Gastroesophageal sphincter (tissue), 4 donors: ENCODE measurements around the gene DRAP1. TPM values are rescaled to one million over a fixed set of nuclear protein-coding genes. Genes with fewer than 3 reads are reported as not detected.

Source experiments
- ATAC-seq: fragments of 150-250 bp; one replicate; pipeline ENCODE4 v1.9.1; 2016; ENCODE audit warnings: mild to moderate bottlenecking, moderate library complexity
- H3K27ac ChIP-seq, 4 donors: fragments of 200-600 bp; sonication (generic) in 3 of 4; 1 replicate in 3 of 4; 2 replicates in 1 of 4; pipeline ENCODE4 v1.5.1; 2016 to 2019
- H3K27me3 ChIP-seq: fragments of 200-600 bp; sonication (generic); one replicate; pipeline ENCODE4 v1.5.1; 2019
- H3K36me3 ChIP-seq, 2 donors: fragments of 200-600 bp; sonication (generic); one replicate each; pipeline ENCODE4 v1.5.1; 2019; ENCODE audit warnings: control low read depth in 1 of 2
- H3K4me1 ChIP-seq, 3 donors: fragments of 200-600 bp; sonication (generic); 1 replicate in 2 of 3; 2 replicates in 1 of 3; pipeline ENCODE4 v1.5.1; 2016 to 2019; ENCODE audit warnings: control low read depth in 2 of 3
- H3K4me3 ChIP-seq, 2 donors: fragments of 200-600 bp; sonication (generic); one replicate each; pipeline ENCODE4 v1.5.1; 2019; ENCODE audit warnings: mild to moderate bottlenecking in 1 of 2, moderate library complexity in 1 of 2
- H3K9me3 ChIP-seq, 3 donors: fragments of 200-600 bp; sonication (generic); one replicate each; pipeline ENCODE4 v1.5.1; 2017 to 2019; ENCODE audit warnings: control low read depth in 2 of 3
- EP300 ChIP-seq: sonication (generic); formaldehyde crosslinking; IDR thresholded peaks from one replicate; pipeline ENCODE4 v1.6.1; 2017; ENCODE audit warnings: antibody characterized with exemption, mild to moderate bottlenecking
- POLR2A ChIP-seq, 2 donors: fragments of 450-650 bp; IDR thresholded peaks; one replicate each; pipeline ENCODE4 v1.6.1; 2017; ENCODE audit warnings: antibody characterized with exemption in 2 of 2, mild to moderate bottlenecking in 2 of 2, moderate library complexity in 1 of 2
- POLR2AphosphoS5 ChIP-seq: sonication (generic); formaldehyde crosslinking; IDR thresholded peaks from one replicate; pipeline ENCODE4 v1.6.1; 2017; ENCODE audit warnings: antibody characterized with exemption
- WGBS, 2 donors: methylation state at CpG; one replicate each; pipeline ENCODE4 v1.1.5; 2018; ENCODE audit warnings: low coverage in 1 of 2; 5-methylcytosine and 5-hydroxymethylcytosine counted together
- total RNA-seq, 4 donors: library from RNA; depleted of rRNA; stranded (reverse); fragments of >200 nt; gene quantifications; one replicate each; pipeline ENCODE4 v1.1.0, GENCODE V29; 2016
- TF ChIP-seq, protein P1 (sequence below), 4 experiments: fragments of 200-600 bp in 2 of 4; fragments of 450-650 bp in 2 of 4; sonication (generic) in 1 of 4; IDR thresholded peaks; one replicate each; pipeline ENCODE4 v1.5.1; 2017 to 2019; ENCODE audit warnings: antibody characterized with exemption in 4 of 4, mild to moderate bottlenecking in 2 of 4, moderate library complexity in 2 of 4

DRAP1 gene
- total RNA-seq, 4 donors from 2014 or later: 80.2 to 118 (median 98.8) TPM

GRCh38 chr11:65880027-65880426 is 39.2 kb upstream of the DRAP1 start:
- Histone ChIP-seq H3K9me3 (no peaks in the 10 kb centered on the region), H3K36me3 (peaks cover 0 to 29% of the 10 kb centered on the region in 2 donors), H3K27ac (no peak overlapping the region), H3K4me1 (peaks cover 0 to 10% (median 7%) of the 10 kb centered on the region in 3 donors), H3K27me3 (no peaks in the 10 kb centered on the region), H3K4me3 (no peak overlapping the region)
- ATAC-seq: no peak
- TF ChIP-seq POLR2A (IDR thresholded peaks at IDR 0.05) (no peak), EP300 (no peak), POLR2AphosphoS5 (no peak)
- TF ChIP-seq, protein P1, sequence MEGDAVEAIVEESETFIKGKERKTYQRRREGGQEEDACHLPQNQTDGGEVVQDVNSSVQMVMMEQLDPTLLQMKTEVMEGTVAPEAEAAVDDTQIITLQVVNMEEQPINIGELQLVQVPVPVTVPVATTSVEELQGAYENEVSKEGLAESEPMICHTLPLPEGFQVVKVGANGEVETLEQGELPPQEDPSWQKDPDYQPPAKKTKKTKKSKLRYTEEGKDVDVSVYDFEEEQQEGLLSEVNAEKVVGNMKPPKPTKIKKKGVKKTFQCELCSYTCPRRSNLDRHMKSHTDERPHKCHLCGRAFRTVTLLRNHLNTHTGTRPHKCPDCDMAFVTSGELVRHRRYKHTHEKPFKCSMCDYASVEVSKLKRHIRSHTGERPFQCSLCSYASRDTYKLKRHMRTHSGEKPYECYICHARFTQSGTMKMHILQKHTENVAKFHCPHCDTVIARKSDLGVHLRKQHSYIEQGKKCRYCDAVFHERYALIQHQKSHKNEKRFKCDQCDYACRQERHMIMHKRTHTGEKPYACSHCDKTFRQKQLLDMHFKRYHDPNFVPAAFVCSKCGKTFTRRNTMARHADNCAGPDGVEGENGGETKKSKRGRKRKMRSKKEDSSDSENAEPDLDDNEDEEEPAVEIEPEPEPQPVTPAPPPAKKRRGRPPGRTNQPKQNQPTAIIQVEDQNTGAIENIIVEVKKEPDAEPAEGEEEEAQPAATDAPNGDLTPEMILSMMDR (IDR thresholded peaks at IDR 0.05): no peak
- WGBS, 2 donors: 74 to 75% methylated on average over 2 to 4 of the region's 7 CpGs

DNA sequence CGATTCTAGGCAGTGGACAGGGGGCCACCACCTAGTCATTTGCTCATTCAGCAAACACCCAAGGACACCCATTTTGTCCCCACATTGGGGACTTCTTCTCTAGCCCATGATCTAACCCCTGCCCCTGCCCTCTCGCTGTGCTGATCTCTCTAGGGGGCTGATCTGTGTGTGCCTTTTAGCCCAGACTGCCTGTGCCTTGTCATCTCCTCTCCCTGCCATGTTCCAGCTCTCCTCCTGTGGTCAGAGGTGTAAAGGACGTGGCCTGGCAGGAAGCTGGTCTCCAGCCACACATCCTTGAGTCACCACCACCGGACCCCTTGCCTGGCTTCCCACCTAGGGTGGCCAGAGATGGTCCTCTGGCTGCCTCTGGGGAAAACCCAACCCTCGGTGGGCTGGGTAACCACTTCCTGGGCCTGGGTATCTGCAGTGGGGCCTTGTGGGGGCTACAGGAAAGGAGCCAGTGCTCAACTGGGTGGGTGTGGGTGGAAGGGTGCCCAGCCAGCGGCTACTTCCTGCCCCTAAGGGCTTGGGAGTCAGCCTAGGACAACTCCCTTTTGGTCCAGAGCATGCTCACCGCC is 38.3 kb upstream of the DRAP1 start:
- no peaks in the 10 kb centered on the region for H3K9me3 ChIP-seq
- no peak overlapping the region for H3K4me3 ChIP-seq
- H3K27ac ChIP-seq: no peak overlapping the region
- no peaks in the 10 kb centered on the region for H3K27me3 ChIP-seq
- WGBS, 2 donors: no CpG with 5 or more reads among the region's 7 CpGs
- TF ChIP-seq POLR2AphosphoS5 (no peak), POLR2A (IDR thresholded peaks at IDR 0.05) (no peak), EP300 (no peak)
- TF ChIP-seq, protein P1 (IDR thresholded peaks at IDR 0.05): no peak
- peaks cover 0 to 37% of the 10 kb centered on the region in 2 donors for H3K36me3 ChIP-seq
- ATAC-seq: no peak
- H3K4me1 ChIP-seq: peaks cover 0 to 12% (median 7%) of the 10 kb centered on the region in 3 donors

- H3K4me1 ChIP-seq: peaks cover 0 to 25% (median 10%) of the 10 kb centered on the region in 3 donors
- no peak for ATAC-seq
- no peak overlapping the region for H3K4me3 ChIP-seq
- H3K36me3 ChIP-seq: peaks cover 0 to 49% of the 10 kb centered on the region in 2 donors
- no peak overlapping the region for H3K27ac ChIP-seq
- WGBS, 2 donors: 93% methylated on average over 5 to 8 of the region's 30 CpGs
- H3K27me3 ChIP-seq: no peaks in the 10 kb centered on the region
- H3K9me3 ChIP-seq: no peaks in the 10 kb centered on the region
- TF ChIP-seq, protein P1 (IDR thresholded peaks at IDR 0.05): no peak
- TF ChIP-seq POLR2A (IDR thresholded peaks at IDR 0.05) (no peak), POLR2AphosphoS5 (no peak), EP300 (no peak)
Measured at GRCh38 chr11:65882120-65883057, 36.8 kb upstream of the DRAP1 start.

DNA sequence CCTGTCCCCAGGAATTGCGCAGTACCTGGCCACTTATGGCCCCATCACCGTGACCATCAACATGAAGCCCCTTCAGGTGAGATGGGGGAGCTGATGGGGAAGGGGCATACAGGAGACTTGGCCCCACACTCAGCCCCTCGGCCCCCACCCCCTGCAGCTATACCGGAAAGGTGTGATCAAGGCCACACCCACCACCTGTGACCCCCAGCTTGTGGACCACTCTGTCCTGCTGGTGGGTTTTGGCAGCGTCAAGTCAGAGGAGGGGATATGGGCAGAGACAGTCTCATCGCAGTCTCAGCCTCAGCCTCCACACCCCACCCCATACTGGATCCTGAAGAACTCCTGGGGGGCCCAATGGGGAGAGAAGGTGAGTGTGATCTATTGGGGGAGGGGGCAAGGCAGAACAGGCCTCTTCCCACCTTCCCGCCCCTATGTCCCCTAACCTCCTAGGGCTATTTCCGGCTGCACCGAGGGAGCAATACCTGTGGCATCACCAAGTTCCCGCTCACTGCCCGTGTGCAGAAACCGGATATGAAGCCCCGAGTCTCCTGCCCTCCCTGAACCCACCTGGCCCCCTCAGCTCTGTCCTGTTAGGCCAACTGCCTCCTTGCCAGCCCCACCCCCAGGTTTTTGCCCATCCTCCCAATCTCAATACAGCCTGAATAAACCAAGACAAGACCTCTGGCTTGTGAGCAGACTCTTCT is 36.0 kb upstream of the DRAP1 start:
- Histone ChIP-seq H3K4me3 (no peak overlapping the region), H3K36me3 (peaks cover 0 to 49% of the 10 kb centered on the region in 2 donors), H3K27ac (no peak overlapping the region), H3K4me1 (peaks cover 0 to 33% (median 14%) of the 10 kb centered on the region in 3 donors), H3K27me3 (no peaks in the 10 kb centered on the region), H3K9me3 (no peaks in the 10 kb centered on the region)
- no peak for ATAC-seq
- 86 to 90% methylated on average over 4 to 8 of the region's 13 CpGs for WGBS, 2 donors
- TF ChIP-seq, protein P1 (IDR thresholded peaks at IDR 0.05): no peak
- TF ChIP-seq POLR2AphosphoS5 (no peak), POLR2A (IDR thresholded peaks at IDR 0.05) (no peak), EP300 (no peak)
